ENCODE measurements around the gene CENPU. TPM values are rescaled to one million over a fixed set of nuclear protein-coding genes. Genes with fewer than 3 reads are reported as not detected.
"Not testable (repeated sequence)": the region's sequence is repeated elsewhere in the genome, so short reads cannot be mapped to it uniquely, and the experiment has no call there.

Gene CENPU
- total RNA-seq, 2 donors from 2014 or later = 5.8 to 11.8 TPM

DNA sequence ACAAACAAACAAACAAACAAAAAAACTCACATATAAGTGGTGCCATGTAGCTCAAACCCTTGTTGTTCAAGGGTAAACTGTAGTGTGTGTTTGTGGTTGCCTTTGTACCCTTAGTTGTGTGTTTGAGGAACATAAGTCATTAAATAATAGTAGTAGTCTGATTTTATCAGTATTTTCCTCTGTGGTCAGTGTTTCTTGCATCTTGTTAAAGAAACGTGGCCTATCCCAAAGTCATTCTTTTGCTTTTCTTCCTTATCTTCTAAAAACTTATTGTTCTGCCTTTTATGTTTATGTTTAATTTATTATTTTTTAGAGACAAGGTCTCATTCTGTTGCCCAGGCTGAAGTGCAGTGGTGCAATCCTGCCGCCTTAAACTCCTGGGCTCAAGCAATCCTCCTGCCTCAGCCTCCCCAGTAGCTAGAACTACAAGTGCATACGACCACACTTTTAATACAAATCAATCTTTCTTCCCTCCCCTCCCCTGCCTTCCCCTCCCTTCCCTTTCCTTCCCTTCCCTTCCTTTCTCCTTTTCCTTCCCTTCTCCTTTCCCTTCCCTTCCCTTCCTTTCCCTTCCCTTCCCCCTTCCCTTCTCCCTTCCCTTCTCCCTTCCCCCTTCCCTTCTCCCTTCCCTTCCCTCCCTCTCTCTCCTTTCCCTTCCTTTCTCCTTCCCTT is 57.9 kb downstream of the CENPU start:
- ATAC-seq = no peak
- intact Hi-C loops (cut with DNase I, micrococcal nuclease) = no loop called here
- no peak for DNase-seq

DNA sequence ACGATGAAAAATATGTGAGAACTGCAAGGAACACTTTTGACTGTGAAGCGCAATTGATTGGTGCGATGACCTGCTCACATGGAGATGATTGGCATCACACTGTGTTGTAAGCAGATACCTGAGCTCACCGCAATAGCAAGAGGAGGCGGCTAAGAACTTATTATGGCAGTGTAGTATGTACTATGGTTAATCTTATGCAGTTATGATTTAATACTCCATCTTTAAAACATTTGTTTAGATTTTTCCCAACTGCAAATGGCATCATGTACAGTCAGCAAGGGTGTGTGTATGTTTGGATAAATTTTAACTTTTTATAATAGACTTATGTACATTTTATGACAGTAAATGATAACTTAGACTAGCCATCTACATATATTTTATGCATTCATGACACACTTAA is 58.9 kb downstream of the CENPU start:
- DNase-seq = no peak
- peak; percentile 56 for ATAC-seq
- intact Hi-C loops (cut with DNase I, micrococcal nuclease) = no loop called here

DNA sequence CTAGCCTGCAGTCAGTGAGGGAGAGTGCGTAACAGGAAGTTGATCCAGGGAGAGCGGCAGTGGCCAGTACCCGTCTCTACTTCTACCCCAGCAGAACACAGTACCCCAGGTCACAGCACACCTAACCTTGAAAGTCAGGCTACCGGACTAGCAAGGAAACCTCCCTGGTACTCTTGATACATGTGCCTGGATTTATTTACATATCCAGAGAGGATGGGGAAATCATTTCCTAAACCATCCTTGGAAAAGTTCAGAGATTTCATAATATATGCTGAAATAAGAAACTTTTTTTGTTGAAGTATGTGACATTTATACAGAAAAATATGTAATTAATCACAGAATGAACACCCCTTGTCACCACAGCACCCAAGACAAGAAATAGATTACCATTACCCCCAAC is 59.9 kb downstream of the CENPU start:
- ATAC-seq (no peak), DNase-seq (no peak)
- intact Hi-C loops (cut with DNase I, micrococcal nuclease) = no loop called here

DNA sequence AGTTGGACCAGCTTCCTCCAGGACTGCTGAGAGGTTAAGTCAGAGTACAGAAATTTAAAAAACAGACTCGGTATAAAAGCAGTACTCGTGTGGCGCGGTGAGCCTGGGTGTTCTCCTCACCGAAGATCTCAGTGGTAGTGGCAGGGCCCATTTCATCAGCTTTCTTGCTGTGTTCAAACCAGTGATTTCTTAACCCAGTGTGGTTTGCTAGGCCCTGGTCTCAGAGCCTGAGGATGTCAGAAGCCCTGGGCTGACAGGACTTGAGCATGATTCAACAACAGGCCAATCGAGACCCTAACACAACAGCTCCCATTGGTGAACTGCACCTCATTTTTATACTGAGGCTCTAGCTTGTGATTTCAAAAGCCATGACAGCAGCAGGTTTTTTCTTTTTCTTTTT is 61.2 kb downstream of the CENPU start:
- ATAC-seq (no peak), DNase-seq (no peak)
- intact Hi-C loops (cut with DNase I, micrococcal nuclease) = no loop called here

DNA sequence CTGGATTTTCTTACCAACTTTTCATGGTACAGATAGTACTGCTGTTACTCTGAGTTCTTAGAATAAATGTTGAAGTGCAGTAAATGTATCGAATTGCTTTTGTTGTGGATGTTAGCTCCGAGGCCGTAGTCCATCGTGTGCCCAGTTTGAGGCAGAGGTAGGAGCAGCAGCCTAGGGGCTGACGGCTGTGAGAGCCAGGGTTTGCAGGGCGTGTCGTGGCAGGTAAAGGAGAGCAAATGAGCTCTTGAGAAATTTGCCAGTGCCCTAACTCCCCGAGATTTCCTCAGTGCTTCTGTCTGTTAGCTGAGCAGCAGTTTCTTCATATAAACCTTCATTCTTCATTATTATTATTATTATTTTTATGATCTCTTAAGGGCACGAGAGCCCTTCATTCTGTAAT is 62.8 kb downstream of the CENPU start:
- intact Hi-C loops (cut with DNase I, micrococcal nuclease) = no loop called here
- ATAC-seq = peak; percentile 65

DNA sequence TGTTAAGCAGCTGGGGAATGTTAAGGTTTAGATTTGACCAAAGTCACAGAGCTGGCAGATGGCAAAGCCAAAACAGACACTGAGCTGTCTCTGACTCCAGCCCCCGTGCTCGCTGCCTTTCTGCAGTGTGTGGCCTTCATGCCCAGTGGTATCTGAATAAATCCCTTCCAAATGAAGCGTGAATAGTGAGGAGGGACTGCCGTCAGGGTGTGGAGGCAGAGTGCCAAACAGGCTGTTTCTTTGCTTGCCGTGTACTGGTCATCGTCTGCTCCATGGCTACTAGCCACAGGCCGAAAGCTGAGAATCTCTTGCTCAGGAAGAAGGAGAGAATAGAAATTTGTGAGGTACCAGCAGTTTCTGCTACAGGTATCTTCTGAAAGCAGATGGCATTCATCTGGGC is 64.6 kb downstream of the CENPU start:
- DNase-seq (no peak), ATAC-seq (no peak)
- intact Hi-C loops (cut with DNase I, micrococcal nuclease) = no loop called here

More for the DNA sequence above, 62.8 kb downstream of the CENPU start:
- peak; percentile 49 to 54 for DNase-seq

DNA sequence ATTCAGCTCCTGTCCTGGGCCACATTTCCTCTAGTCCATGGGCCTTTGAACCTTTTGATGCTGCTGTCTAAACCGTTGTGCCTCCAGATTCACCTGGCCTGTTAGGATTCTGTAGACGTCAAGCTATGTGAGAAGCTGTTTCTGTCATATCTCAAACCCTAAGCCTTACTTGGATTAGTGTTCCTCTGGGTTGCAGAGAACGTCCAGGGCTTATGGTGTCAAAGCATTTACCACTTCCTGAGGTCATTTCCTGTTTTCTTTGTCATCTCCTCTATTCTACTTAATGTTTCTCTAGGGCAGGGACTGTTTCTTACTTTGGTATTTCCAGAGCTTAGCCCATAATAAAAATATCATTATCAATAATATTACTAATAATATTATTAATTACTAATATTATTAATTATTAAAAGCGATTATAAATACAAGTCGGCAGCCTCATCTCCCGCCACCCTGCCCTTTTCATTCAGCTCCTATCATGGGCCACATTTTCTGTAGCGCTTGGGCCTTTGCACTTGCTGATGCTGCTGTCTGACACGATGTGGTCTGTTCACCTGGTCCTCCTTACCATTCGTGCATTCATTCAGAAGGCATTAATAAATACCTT is 65.3 kb downstream of the CENPU start:
- ATAC-seq (no peak), DNase-seq (no peak)
- intact Hi-C loops (cut with DNase I, micrococcal nuclease) = no loop called here

DNA sequence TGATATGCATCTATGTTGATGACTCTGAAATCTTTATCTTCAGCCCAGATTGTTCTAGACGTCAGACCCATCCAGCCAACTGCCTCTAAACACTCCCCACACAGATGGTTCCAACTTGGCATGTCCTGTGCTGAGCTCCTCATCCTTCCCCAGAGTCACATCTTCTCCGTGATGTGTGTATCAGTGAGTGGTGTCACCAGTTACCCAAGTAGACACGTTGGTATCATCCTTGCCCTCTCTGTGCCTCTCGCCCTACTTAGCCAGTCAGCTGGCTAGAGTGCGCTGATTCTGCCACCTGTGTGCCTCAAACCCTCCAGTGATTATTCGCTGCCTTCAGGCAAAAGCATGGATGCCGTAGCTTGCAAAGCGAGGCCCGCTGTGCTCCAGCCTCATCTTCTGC is 65.8 kb downstream of the CENPU start:
- intact Hi-C loops (cut with DNase I, micrococcal nuclease) = no loop called here
- ATAC-seq (no peak), DNase-seq (no peak)

DNA sequence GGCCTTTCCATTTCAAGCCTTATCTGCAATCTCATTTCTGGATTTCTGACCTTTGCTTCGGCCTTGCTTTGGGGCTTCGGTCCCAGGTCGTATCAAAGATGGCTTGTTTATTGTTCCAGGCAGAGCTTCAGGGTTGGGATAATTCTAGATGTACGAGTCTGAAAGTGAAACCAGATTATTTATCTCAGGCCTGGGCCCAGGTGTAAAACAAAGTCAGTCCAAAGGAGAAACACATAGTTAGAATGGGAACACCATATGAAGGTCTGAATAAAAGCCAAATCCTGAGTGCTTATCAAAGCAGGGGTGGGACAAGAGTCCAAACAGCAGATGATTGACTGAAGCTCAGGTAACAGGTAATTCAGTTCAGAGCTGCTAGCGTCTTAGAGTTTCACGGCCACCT is 67.2 kb downstream of the CENPU start:
- no peak for DNase-seq
- intact Hi-C loops (cut with DNase I, micrococcal nuclease) = no loop called here
- peak; percentile 88 for ATAC-seq

DNA sequence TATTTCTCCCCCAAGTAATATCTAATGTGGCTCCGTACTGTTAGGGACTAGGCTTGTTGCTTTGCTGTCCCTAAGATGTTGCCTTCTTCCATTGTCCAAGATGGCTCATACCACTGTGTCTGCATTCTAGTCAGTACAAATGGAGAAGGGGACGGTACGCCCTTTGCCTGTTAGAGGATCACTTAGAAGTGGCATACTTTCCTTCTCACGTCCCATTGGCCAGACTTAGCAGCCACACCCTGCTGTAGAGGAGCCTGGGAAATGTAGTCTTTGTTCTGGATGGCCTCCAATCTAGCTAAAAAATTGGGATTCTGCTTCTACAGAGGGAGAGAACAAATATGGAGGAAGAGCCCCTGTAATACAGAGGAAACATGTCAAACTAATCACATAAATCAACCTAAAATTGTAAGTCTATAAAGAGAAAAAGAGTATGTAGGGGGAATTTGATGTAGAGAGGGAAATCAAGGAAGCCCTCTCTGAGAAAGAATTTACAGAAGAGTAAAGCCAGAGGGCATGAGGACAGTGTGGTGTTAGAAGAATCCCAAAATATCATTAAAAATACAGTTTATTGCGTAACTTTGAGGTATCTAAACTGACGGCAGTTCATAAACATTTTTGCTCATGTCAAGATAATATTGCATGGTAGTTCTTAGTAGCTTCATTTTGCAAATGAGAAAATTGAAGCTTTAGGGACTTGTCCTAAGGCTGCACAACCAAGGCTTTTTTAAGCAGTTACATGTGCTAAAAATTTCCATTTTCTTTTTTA is 69.3 kb downstream of the CENPU start:
- no peak for DNase-seq
- intact Hi-C loops (cut with DNase I, micrococcal nuclease) = no loop called here
- peak; percentile 33 for ATAC-seq

DNA sequence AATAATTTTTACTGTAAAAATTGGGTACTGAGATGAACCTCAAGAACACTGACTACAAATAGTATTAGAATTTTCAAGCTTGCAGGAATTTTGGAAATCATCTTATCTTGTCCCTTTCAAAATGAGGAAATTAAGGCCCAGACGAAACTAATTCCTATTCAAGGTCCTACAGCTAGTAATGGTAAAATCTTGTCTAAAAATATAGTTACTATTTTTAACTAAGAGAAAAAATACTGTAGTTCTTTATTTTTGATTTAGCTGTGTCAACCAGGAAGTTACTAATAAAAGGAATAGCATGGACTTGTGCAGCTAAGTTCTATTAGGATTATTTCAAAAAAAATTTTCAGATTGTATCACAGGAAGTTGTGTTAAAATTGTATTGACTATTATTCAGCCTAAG is 71.7 kb downstream of the CENPU start:
- DNase-seq = no peak
- intact Hi-C loops (cut with DNase I, micrococcal nuclease) = no loop called here
- no peak for ATAC-seq

DNA sequence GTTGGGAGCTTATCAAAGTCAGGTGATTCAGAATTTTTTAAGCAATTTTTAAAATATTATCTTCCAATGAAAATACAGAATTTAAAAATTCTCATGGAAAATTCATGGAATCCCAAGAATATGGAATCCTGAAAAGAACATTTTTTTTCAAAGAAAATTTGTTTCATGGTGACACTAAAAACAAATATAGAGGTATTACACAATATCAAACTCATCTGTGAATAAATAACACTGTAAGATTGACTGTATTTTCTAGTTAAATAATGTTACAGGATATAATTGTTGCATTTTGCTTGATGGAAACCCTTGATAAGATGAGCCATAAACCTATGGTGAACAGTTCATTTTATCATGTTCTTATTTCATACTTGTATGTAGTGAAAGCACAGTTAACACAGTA is 72.9 kb downstream of the CENPU start:
- DNase-seq (no peak), ATAC-seq (no peak)
- intact Hi-C loops (cut with DNase I, micrococcal nuclease) = no loop called here

DNA sequence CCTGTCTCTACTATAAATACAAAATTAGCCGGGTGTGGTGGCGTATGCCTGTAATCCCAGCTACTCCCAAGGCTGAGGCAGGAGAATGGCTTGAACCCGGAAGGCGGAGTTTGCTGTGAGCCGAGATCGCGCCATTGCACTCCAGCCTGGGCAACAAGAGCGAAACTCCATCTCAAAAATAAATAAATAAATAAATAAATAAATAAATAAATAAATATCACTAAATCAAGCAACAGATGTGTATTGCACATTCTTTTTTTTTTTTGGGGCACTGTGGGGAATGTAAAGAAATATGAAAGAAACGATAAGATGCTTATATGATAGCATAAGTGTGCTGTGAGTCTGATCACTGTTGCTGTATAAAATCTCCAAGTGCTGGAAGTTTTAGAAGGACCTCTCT is 76.1 kb downstream of the CENPU start:
- DNase-seq; intact Hi-C loops (cut with DNase I, micrococcal nuclease); ATAC-seq: not testable (repeated sequence)

DNA sequence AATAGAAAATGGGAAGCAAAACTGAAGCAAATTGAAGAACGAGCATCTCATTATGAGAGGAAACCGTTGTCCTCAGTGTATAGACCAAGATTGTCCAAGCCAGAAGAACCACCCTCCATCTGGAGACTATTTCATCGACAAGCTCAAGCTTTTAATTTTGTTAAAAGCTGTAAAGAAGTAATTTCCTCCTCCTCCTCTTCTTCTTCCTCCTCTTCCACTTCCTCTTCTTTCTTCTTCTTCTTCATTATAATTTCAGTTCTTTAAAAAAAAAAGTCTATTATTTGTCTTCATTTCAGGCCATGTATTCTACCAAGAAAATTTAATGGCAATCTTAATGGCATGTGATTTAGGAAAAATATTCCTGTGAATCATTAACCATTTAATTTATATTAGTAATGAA is 76.8 kb downstream of the CENPU start:
- no peak for DNase-seq
- intact Hi-C loops (cut with DNase I, micrococcal nuclease) = no loop called here
- ATAC-seq = no peak

DNA sequence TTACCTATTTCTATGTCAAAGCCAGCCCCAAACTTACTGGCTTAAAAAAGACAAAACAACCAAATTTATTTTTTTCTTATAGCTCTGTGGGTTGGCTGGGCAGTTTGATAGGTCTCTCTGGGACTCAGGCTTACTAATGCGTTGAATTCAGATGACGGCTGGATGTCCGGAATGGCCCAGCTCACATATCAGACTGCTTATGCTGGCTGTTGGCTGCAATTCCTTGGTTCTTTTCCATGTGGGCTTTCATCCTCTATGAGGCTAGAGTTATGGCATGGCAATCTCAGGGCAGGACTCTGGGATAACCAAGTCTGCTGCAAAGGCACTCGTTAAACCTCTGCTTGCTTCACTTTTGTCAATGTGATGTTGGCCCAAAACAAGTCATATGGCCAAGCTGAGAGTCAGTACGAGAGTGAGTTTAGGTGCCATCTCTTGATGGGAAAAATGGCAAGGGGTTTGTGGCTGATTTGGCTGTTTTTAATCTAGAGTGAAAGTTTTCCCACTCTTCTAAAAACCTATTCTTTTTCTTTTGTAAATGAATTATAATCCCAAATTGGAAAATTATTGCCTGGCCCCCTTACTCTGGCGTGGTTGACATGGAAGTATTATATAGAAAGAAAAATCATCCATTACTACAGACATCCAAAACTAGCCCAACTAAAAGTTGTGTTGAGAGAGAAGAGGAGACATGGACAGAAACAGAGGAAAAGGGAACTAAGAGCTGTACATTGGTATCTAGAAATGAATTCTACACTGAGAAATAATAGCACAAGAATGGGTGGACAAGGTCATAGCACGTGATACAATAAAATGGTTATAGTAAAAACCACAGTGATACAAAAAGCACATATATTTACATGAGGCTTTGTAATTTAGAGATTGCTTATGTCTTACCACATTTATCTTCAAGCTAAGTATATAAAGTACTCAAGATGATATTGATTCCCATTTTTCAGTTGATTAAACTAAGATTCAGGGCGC is 77.7 kb downstream of the CENPU start:
- no peak for ATAC-seq
- no peak for DNase-seq
- intact Hi-C loops (cut with DNase I, micrococcal nuclease) = no loop called here

DNA sequence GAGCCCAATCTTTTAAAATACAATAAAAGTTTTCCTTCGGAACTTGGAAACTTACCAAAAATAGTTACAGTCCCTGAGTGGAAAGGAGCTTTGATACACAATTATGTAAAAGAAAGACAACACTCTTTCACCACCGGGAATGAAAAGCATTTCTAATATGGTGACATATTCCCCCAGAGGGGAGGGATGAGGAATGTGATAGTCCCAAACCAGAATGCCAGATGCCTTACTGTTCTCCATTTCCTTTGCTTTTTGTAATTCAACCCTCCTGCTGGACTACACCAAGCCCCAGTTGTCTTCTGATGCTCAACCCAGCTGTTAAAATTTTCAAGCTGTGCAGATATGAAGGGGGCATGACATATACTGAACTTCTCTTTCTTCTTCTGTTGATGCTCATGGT is 80.2 kb downstream of the CENPU start:
- intact Hi-C loops (cut with DNase I, micrococcal nuclease) = no loop called here
- ATAC-seq (no peak), DNase-seq (no peak)

DNA sequence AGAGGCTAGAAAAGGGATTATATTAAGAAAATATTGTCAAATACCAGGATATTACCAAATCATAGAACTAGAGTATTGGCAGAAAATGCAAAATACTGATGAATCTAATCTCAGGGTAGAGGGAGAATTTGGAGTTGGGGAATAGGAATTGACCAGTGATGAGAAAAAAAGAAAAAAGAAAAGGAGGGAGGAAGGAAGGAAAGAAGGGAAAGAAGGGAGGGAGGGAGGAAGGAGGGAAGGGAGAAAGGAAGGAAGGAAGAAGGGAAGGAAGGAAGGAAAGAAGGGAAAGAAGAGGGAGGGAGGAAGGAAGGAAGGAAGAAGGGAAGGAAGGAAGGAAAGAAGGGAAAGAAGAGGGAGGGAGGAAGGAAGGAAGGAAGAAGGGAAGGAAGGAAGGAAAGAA is 81.2 kb downstream of the CENPU start:
- ATAC-seq; DNase-seq; intact Hi-C loops (cut with DNase I, micrococcal nuclease): not testable (repeated sequence)

DNA sequence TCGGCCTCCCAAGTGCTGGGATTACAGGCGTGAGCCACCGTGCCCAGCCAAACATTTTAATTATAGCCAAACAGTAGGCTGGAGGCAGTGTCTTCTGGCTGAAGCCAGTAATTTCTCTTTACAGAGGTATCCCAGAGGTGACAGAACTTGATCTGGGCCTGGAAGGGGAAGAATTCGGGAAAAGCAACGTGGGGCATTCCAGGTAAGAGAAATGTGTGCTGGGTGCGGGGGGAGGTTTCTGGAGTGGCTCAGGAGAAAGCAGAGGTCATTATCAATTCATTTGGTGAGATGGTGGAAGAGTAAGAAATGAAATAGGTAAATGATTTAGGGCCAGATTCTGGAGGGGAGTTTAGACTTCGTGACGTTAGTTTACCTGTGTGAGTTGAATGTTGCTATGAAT is 82.0 kb downstream of the CENPU start:
- intact Hi-C loops (cut with DNase I, micrococcal nuclease) = no loop called here

More for the DNA sequence above, 82.0 kb downstream of the CENPU start:
- no peak for DNase-seq
- ATAC-seq = no peak
